Brain microvascular endothelial cell (primary cell): ENCODE measurements around the gene PPM1F.
"Not testable (repeated sequence)": the region's sequence is repeated elsewhere in the genome, so short reads cannot be mapped to it uniquely, and the experiment has no call there.

ENCODE experiments used
- DNase-seq: peaks from one replicate; pipeline ENCODE4 v3.0.0-alpha.2; 2020
- H3K27ac ChIP-seq: fragments of 250-450 bp; sonication (Bioruptor Pico); 2 replicates; pipeline ENCODE4 v1.5.1; 2020; ENCODE audit warnings: mild to moderate bottlenecking, moderate library complexity
- H3K27me3 ChIP-seq: fragments of 250-450 bp; sonication (Bioruptor Pico); replicated peaks from 2 replicates; pipeline ENCODE4 v1.5.1; 2020; ENCODE audit warnings: mild to moderate bottlenecking
- H3K36me3 ChIP-seq: fragments of 250-450 bp; sonication (Bioruptor Pico); replicated peaks from 2 replicates; pipeline ENCODE4 v1.5.1; 2020; ENCODE audit warnings: mild to moderate bottlenecking
- H3K4me3 ChIP-seq: 2 replicates; pipeline ENCODE4 v1.5.1; 2011; ENCODE audit warnings: low read depth, mild to moderate bottlenecking, control low read depth, low read length, moderate library complexity
- in situ Hi-C: cut with HindIII; loops from 2 replicates; pipeline ENCODE4 v1.10.0; 2017; ENCODE audit warnings: low sequenced_read_pairs, low pct_ligation_motif_present
- TF ChIP-seq, protein P1 (sequence below): IDR thresholded peaks from 2 replicates; pipeline ENCODE4 v1.5.1; 2011; ENCODE audit warnings: low read depth, mild to moderate bottlenecking, moderate library complexity, low read length, control low read depth, inconsistent platforms; ENCODE audit errors: missing control alignments

PPM1F gene

DNA sequence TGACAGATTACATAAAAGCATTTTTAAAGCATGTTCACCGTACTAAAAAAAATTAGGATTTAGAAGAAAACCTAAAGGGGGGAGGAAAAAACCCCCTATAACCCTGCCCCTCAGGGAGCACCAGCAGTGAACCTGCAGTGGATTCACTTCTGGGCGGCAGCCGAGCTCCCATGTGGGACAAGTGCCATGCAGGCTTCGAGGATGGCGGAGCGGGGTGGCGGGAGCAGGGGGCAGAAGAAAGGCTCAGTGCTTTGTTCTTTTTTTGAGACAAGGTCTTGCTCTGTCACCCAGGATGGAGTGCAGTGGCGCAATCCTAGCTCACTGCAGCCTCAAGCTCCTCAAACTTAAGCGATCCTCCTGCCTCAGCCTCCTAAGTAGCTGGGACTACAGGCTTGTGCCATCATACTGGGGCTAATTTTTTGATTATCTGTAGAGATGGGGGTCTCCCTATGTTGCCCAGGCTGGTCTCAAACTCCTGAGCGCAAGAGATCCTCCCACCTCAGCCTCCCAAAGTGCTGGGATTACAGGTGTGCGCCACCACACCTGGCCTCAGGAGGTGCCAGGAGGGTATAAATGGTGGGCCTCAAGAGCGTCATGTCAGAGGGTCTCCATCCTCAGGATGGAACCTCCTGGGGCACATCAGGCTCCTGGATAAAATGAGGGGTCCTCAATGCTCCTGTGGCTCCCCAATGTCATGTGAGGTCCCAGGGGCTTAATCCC is 34.0 kb downstream of the PPM1F start:
- TF ChIP-seq, protein P1, sequence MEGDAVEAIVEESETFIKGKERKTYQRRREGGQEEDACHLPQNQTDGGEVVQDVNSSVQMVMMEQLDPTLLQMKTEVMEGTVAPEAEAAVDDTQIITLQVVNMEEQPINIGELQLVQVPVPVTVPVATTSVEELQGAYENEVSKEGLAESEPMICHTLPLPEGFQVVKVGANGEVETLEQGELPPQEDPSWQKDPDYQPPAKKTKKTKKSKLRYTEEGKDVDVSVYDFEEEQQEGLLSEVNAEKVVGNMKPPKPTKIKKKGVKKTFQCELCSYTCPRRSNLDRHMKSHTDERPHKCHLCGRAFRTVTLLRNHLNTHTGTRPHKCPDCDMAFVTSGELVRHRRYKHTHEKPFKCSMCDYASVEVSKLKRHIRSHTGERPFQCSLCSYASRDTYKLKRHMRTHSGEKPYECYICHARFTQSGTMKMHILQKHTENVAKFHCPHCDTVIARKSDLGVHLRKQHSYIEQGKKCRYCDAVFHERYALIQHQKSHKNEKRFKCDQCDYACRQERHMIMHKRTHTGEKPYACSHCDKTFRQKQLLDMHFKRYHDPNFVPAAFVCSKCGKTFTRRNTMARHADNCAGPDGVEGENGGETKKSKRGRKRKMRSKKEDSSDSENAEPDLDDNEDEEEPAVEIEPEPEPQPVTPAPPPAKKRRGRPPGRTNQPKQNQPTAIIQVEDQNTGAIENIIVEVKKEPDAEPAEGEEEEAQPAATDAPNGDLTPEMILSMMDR: no peak
- H3K36me3 ChIP-seq: no peaks in the 10 kb centered on the region
- H3K4me3 ChIP-seq: no peak overlapping the region
- H3K27me3 ChIP-seq: no peaks in the 10 kb centered on the region
- in situ Hi-C loops: no loop called here
- H3K27ac ChIP-seq: no peak overlapping the region
- DNase-seq: no peak

DNA sequence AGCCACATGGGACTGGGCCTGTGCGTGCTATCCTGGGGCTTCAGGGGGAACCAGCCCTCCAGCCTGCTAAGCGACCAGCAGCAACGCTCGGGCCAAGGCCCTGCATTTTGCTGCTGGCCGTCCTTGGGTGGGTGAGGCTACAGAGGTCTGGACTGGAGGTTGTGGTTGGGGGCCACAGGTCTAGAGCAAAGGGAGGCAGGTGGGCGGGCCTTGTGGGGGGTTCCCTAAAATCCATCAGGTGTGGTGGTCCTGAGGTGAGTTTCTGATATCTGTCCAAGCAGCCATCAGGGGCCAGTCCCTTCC is 34.7 kb downstream of the PPM1F start:
- H3K27ac ChIP-seq: no peak overlapping the region
- in situ Hi-C loops: no loop called here
- no peaks in the 10 kb centered on the region for H3K27me3 ChIP-seq
- no peaks in the 10 kb centered on the region for H3K36me3 ChIP-seq
- TF ChIP-seq, protein P1: no peak
- H3K4me3 ChIP-seq: no peak overlapping the region
- DNase-seq: no peak

DNA sequence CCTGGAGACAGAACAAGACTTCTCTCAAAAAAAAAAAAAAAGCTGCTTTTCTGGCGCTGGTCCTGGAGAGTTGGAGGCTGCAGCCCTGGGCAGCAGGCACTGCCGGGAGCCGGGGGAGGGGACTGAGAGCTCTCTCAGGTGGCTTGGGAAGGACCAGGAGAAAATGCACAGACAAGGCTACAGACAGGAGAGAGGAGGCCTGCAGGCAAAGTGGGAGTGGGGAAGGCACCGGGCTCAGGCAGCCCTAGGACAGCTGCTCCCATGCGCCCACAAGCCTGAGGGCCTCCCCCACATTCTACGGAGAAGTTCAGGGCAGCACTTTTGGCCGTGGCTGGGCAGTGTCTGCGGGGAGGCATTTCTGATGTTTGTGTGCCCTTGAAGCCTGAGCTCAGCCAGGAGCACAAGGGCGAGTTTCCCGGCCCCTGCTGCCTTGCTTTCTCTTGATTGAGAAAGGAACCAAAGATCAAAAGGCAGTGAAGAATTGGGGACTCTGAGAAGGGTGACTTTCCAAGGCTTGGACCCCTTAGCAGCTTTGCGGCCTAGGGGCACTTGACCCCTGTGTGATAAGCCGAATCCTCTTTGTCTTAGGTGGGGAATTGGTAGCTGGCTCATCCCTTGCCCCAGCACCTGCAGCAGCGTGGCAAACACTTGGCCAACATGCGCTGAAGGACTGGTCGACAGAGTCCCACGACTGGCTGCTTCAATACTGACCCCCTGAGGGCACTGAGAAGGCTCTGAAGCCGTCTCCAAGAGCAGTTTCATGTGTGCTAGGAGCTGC is 35.3 kb downstream of the PPM1F start:
- H3K27me3 ChIP-seq: no peaks in the 10 kb centered on the region
- DNase-seq: no peak
- no peaks in the 10 kb centered on the region for H3K36me3 ChIP-seq
- TF ChIP-seq, protein P1: no peak
- in situ Hi-C loops: no loop called here
- no peak overlapping the region for H3K4me3 ChIP-seq
- no peak overlapping the region for H3K27ac ChIP-seq

DNA sequence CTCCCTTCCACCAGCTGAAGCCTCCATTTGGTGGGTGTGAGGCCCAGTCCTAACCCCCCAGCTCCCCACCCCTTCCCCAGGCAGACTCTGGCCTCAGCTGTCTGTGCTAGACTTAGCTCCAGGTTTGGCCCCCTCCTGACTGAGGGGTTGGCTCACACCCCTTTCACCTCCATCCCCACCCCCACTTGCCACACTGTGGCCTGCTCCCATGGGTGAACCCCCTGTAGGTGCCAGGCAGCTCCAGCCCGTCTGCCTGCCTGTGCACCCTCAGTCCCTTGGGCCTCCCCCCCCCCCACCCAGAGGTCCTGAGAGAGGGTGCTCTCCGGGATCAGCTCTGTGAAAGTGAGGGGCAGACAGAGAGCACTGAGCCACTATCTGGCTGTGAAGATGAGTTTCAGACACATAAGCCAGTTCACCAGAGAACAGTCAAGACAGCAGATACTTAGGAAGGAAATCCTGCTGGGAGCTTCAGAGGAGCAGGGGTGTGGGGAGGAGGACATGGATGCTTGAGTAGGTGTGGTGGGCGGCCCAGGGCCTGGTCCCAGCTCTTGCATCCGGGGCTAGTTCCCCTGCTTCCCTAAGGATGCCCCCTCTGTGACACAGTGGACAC is 36.2 kb downstream of the PPM1F start:
- in situ Hi-C loops: no loop called here
- Histone ChIP-seq H3K27me3 (no peaks in the 10 kb centered on the region), H3K36me3 (no peaks in the 10 kb centered on the region), H3K4me3 (no peak overlapping the region), H3K27ac (no peak overlapping the region)
- TF ChIP-seq, protein P1: no peak
- no peak for DNase-seq

DNA sequence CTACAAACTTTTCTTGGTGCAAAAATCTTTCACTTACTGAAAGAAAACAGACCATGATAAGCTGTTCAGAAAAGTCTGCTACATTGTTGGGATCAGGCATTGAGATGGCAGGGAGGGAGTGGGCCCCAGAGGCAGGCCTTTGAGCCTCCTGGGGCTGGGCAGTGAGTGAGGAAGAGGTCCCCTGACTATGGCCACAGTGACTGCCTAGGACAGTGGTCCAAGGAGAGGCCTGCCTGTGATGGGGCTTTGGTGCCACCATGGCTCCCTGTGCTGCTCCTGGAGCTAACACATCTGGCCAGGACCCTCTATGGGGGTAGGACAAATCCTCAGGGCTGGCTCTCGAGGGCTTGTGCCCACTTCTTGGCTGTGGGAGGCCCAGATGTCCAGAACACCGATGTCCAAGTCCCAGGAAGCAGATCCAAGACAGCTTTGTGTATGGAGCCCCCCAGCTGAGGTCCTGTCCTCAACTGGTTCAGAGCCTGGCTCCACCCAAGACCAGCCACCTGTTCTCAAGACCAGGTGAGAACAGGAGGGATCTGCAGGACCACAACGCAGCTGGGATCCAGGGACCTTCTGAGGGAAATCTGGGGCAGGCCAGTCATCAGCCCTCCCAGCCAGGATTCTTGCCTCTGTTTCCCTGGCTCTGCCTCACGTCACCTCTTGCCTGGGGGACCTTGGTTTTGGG is 36.9 kb downstream of the PPM1F start:
- in situ Hi-C loops: no loop called here
- no peak overlapping the region for H3K27ac ChIP-seq

DNA sequence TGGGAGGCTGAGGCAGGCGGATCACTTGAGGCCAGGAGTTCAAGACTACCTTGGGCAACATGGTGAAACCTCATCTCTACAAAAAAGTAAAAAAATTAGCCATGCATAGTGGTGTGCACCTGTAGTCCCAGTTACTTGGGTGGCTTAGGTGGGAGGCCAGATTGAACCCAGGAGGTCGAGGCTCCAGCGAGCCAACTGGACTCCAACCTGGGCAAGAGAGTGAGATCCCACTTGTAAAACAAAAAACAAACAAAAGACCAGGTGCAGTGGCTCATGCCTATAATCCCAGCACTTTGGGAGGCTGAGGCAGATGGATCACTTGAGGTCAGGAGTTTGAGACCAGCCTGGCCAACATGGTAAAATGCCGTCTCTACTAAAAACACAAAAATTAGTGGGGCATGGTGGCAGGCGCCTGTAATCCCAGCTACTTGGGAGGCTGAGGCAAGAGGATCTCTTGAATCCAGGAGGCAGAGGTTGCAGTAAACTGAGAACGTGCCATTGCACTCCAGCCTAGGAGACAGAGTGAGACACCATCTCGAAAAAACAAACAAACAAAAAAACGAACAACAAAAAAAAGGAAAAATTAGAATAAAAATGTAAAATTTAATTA is 38.5 kb downstream of the PPM1F start:
- H3K27me3 ChIP-seq, DNase-seq, H3K36me3 ChIP-seq, H3K27ac ChIP-seq, H3K4me3 ChIP-seq, in situ Hi-C loops: not testable (repeated sequence)

More for the DNA sequence above, 36.9 kb downstream of the PPM1F start:
- Histone ChIP-seq H3K4me3 (no peak overlapping the region), H3K27me3 (no peaks in the 10 kb centered on the region), H3K36me3 (no peaks in the 10 kb centered on the region)
- TF ChIP-seq, protein P1: no peak
- no peak for DNase-seq

DNA sequence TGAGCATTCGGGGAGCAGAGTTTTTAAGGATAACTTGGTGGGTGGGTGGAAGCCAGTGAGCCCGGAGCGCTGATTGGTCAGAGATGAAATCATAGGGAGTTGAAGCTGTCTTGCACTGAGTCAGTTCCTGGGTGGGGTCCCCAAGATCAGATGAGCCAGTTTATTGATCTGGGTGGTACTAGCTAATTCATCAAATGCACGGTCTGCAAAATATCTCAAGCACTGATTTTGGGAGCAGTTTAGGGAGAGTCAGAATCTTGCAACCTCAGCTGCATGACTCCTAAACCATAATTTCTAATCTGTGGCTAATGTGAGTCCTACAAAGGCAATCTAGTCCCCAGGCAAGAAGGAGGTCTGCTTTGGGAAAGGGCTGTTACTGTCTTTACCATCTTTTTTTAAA is 42.3 kb downstream of the PPM1F start:
- in situ Hi-C loops: not testable (repeated sequence)

More for the DNA sequence above, 42.3 kb downstream of the PPM1F start:
- not testable (repeated sequence) for H3K36me3 ChIP-seq, H3K27me3 ChIP-seq, H3K27ac ChIP-seq, H3K4me3 ChIP-seq, DNase-seq
